OCI-LY3 (cell line): ENCODE results near the gene PRDX3.
A peak's percentile ranks its signal among the peaks of the same experiment; 100 is the strongest.

Experiments
- H2AFZ ChIP-seq: fragments of 200-600, 300-600 bp; shearing (Covaris generic); 2 replicates; pipeline ENCODE4 v1.6.0; 2014; ENCODE audit warnings: antibody characterized with exemption, low read depth, low read length
- H3K27ac ChIP-seq: fragments of 200-600, 300-600 bp; sonication (generic); 2 replicates; pipeline ENCODE4 v1.5.1; 2014; ENCODE audit warnings: mild to moderate bottlenecking, low read length, moderate library complexity, mixed read lengths
- H3K27me3 ChIP-seq: fragments of 200-600, 300-600 bp; sonication (generic); 2 replicates; pipeline ENCODE4 v1.6.1; 2014; ENCODE audit warnings: low read depth, low read length, mixed read lengths
- H3K36me3 ChIP-seq: fragments of 200-600, 300-600 bp; sonication (generic); replicated peaks from 2 replicates; pipeline ENCODE3; 2014; ENCODE audit warnings: low read depth, low read length, mixed read lengths
- H3K4me1 ChIP-seq: fragments of 300-600, 200-600 bp; sonication (generic); 2 replicates; pipeline ENCODE4 v1.6.1; 2014; ENCODE audit warnings: low read length, mixed read lengths
- H3K4me2 ChIP-seq: fragments of 200-600, 300-600 bp; sonication (generic); 2 replicates; pipeline ENCODE4 v1.6.1; 2014; ENCODE audit warnings: low read length, mixed read lengths
- H3K4me3 ChIP-seq: fragments of 300-600, 200-600 bp; sonication (generic); 2 replicates; pipeline ENCODE4 v1.5.1; 2014; ENCODE audit warnings: antibody characterized with exemption, mild to moderate bottlenecking, low read length, moderate library complexity
- H3K79me2 ChIP-seq: fragments of 300-600, 200-600 bp; shearing (Covaris generic); 2 replicates; pipeline ENCODE4 v1.6.1; 2014; ENCODE audit warnings: mild to moderate bottlenecking, low read length, mixed read lengths
- H3K9ac ChIP-seq: fragments of 300-600, 200-600 bp; shearing (Covaris generic); 2 replicates; pipeline ENCODE4 v1.6.0; 2014; ENCODE audit warnings: mild to moderate bottlenecking, low read length, moderate library complexity
- H3K9me3 ChIP-seq: fragments of 200-600, 300-600 bp; shearing (Covaris generic); 2 replicates; pipeline ENCODE4 v1.6.1; 2014; ENCODE audit warnings: low read length, mixed read lengths; ENCODE audit not compliant: insufficient read depth
- H4K20me1 ChIP-seq: fragments of 200-600, 300-600 bp; sonication (generic); 2 replicates; pipeline ENCODE4 v1.6.1; 2016; ENCODE audit warnings: low read length, mixed read lengths; ENCODE audit not compliant: insufficient read depth
- EZH2phosphoT487 ChIP-seq: fragments of 200-600 bp; shearing (Covaris generic); IDR thresholded peaks from 2 replicates; pipeline ENCODE4 v1.6.1; 2018; ENCODE audit warnings: antibody characterized with exemption, mixed run types, low read depth
- TF ChIP-seq, protein P1 (sequence below): fragments of 200-600, 300-600 bp; sonication (generic); IDR thresholded peaks from 2 replicates; pipeline ENCODE4 v1.5.1; 2014; ENCODE audit warnings: antibody characterized with exemption, low read length, low read depth

PRDX3 gene

DNA sequence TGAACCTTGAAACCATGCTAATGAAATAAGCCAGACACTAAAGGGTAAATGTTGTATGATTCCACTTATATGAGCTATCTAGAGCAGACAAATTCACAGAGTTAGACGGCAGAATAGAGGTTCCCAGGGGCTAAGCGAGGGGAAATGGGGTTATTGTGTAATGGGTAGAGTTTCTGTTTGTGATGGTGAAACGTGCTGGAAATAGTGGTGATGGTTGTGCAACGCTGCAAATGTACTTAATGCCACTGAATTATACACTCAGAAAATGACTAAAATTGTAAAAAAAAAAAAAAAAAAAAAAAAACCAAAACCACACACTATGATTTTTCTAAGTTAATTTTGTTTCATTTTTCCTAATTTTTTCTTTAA lies 43.1 kb downstream of the PRDX3 start:
- Histone ChIP-seq H2AFZ (no peak overlapping the region), H3K27me3 (no peaks in the 10 kb centered on the region), H3K79me2 (no peaks in the 10 kb centered on the region), H3K9ac (no peak overlapping the region), H3K4me2 (no peak overlapping the region), H3K27ac (no peak overlapping the region), H3K4me1 (peaks cover 11% of the 10 kb centered on the region), H3K36me3 (peaks cover 4% of the 10 kb centered on the region), H4K20me1 (no peaks in the 10 kb centered on the region), H3K4me3 (no peak overlapping the region), H3K9me3 (no peaks in the 10 kb centered on the region)
- TF ChIP-seq EZH2phosphoT487 = no peak
- TF ChIP-seq, protein P1, sequence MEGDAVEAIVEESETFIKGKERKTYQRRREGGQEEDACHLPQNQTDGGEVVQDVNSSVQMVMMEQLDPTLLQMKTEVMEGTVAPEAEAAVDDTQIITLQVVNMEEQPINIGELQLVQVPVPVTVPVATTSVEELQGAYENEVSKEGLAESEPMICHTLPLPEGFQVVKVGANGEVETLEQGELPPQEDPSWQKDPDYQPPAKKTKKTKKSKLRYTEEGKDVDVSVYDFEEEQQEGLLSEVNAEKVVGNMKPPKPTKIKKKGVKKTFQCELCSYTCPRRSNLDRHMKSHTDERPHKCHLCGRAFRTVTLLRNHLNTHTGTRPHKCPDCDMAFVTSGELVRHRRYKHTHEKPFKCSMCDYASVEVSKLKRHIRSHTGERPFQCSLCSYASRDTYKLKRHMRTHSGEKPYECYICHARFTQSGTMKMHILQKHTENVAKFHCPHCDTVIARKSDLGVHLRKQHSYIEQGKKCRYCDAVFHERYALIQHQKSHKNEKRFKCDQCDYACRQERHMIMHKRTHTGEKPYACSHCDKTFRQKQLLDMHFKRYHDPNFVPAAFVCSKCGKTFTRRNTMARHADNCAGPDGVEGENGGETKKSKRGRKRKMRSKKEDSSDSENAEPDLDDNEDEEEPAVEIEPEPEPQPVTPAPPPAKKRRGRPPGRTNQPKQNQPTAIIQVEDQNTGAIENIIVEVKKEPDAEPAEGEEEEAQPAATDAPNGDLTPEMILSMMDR = no peak

DNA sequence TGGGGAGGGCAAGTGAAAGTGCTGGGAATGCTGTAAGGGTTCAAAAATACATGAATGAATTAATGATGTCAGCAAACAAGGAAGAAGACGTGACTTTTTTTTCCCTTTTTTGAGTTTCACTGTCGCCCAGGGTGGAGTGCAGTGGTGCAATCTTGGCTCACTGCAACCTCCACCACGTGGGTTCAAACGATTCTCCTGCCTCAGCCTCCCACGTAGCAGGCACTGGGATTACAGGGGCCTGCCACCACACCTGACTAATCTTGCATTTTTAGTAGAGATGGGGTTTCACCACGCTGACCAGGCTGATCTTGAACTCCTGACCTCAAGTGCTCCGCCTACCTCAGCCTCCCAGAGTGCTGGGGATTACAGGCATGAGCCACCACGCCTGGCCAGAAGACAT lies 44.7 kb downstream of the PRDX3 start:
- Histone ChIP-seq H3K9ac (no peak overlapping the region), H3K79me2 (no peaks in the 10 kb centered on the region), H2AFZ (no peak overlapping the region), H3K4me2 (no peak overlapping the region), H3K27ac (no peak overlapping the region), H3K27me3 (no peaks in the 10 kb centered on the region), H4K20me1 (no peaks in the 10 kb centered on the region), H3K36me3 (peaks cover 5% of the 10 kb centered on the region), H3K9me3 (no peaks in the 10 kb centered on the region), H3K4me1 (peaks cover 11% of the 10 kb centered on the region), H3K4me3 (no peak overlapping the region)
- no peak for TF ChIP-seq EZH2phosphoT487
- TF ChIP-seq, protein P1 = no peak

DNA sequence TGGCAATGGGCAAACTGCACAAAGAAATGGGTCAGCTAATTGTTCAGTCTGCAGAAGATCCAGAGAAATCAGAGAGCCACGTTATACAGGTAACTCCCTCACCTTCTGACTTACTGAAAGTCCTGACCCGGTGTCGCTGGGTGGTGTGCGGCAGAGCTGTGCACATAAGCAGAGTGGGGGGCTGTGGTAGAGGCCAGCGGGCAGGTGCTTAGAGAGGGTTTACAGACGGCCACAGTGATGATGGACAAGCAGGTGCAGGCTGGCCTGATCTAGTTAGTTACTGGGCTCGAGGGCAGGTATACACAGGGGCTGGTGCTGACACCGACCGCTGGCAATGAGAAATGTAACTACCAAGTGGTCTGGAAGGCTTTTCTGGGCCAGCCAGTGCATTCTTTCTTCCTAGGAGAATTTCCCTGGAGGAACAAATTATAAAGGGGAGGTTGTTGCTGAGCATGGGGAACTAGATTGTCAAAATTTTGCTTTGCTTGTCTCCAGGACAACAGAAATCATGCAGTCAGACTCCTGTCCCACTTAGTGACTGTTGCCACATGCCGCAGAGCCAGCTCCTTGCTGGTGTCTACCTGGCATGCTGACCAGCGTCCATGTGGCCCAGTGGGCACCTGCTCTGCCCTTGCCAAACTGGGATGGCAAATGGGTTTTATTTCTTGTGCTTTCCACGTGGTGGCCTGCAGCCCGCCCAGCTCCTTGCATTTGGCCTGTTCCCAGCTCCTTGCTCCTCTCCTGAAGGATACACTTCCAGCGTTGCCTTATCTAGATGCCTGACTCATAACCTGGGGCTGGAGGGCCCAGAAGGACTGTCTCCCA lies 45.9 kb downstream of the PRDX3 start:
- Histone ChIP-seq H3K4me3 (no peak overlapping the region), H2AFZ (no peak overlapping the region), H4K20me1 (no peaks in the 10 kb centered on the region), H3K9ac (no peak overlapping the region), H3K27ac (no peak overlapping the region), H3K4me2 (no peak overlapping the region), H3K79me2 (no peaks in the 10 kb centered on the region), H3K36me3 (peaks cover 5% of the 10 kb centered on the region), H3K4me1 (peaks cover 11% of the 10 kb centered on the region), H3K9me3 (no peaks in the 10 kb centered on the region), H3K27me3 (no peaks in the 10 kb centered on the region)
- TF ChIP-seq, protein P1 = no peak
- no peak for TF ChIP-seq EZH2phosphoT487

- no peaks in the 10 kb centered on the region for H4K20me1 ChIP-seq
- no peaks in the 10 kb centered on the region for H3K79me2 ChIP-seq
- H3K4me3 ChIP-seq = peak overlapping the region; percentile 77
- TF ChIP-seq EZH2phosphoT487 = no peak
- TF ChIP-seq, protein P1 = no peak
- H3K27ac ChIP-seq = peak overlapping the region; percentile 58
- H3K4me1 ChIP-seq = peaks cover 11% of the 10 kb centered on the region
- H3K4me2 ChIP-seq = peak overlapping the region; percentile 78
- peak overlapping the region; percentile 85 for H2AFZ ChIP-seq
- H3K36me3 ChIP-seq = peaks cover 5% of the 10 kb centered on the region
- peak overlapping the region; percentile 74 for H3K9ac ChIP-seq
- H3K27me3 ChIP-seq = no peaks in the 10 kb centered on the region
- H3K9me3 ChIP-seq = no peaks in the 10 kb centered on the region
Measured at GRCh38 chr10:119131512-119132240, 46.9 kb downstream of the PRDX3 start.
